Measurements from ENCODE around the gene ACADM. TPM values are rescaled to one million over a fixed set of nuclear protein-coding genes. Genes with fewer than 3 reads are reported as not detected.
"Not testable (repeated sequence)": the region's sequence is repeated elsewhere in the genome, so short reads cannot be mapped to it uniquely, and the experiment has no call there.

The ACADM gene
- 33.5 and 34.0 TPM in 2 replicates for total RNA-seq

- intact Hi-C loops (cut with micrococcal nuclease), result loop anchor here (1.0 to 5.0 kb wide), 8 partner anchors 24 to 1958 kb away; partner anchors contain the start of genes CRYZ, FPGT, LRRIQ3 and PIGK
These were observed at the start of gene ACADM for GRCh38 chr1:75724472-75725022. Gene ACADM (plus strand): TSS chr1:75724709. CDS start chr1:75724788, 79 bp downstream.

GRCh38 chr1:75677443-75677842 is 47.1 kb upstream of the ACADM start:
- intact Hi-C loops (cut with micrococcal nuclease), result no loop called here

- intact Hi-C loops (cut with micrococcal nuclease), result not testable (repeated sequence)
These were observed 46.5 kb upstream of the ACADM start for GRCh38 chr1:75677964-75678363.

GRCh38 chr1:75690547-75690946 is 34.0 kb upstream of the ACADM start:
- intact Hi-C loops (cut with micrococcal nuclease), result no loop called here

DNA sequence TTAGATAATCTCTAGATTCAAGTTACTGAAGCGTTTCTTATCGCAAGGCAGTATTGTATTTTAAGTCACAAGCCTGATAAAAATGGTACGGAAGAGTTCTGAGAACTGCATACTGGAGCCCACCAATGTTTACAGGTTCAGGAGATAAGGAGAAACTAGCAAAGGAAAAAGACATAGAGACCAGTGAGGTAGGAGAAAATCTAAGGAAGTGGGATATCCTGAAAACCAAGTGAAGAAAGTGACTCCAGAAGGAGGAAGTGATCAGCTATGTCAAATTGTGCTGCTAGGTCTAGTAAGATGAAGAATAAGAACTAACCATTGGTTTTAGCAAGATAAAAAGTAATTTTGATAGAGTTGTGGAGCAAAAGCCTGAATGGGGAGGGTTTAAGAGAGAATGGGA is 31.0 kb upstream of the ACADM start:
- intact Hi-C loops (cut with micrococcal nuclease), result no loop called here

- intact Hi-C loops (cut with micrococcal nuclease), result no loop called here
These were observed 28.5 kb upstream of the ACADM start for GRCh38 chr1:75696000-75696399.

GRCh38 chr1:75707191-75707590 is 17.3 kb upstream of the ACADM start:
- intact Hi-C loops (cut with micrococcal nuclease), result no loop called here

DNA sequence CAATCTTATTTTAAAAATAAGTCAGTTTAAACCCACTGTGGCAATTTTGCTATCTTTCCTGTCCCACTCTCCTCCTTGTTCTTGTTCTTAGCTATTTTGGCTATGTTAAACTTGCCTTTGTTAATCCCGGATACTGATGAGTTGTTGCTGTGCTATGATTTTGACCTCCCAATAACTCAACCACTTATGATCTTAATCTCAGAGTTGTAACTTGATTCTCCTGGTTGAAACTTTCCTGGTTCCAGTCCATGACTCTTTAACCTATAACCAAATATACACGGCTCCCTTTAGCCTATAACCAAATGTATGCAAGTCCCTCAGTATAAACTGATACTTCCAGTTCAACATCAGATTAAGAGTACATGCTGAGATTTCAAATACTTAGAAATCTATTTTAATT is 15.6 kb upstream of the ACADM start:
- intact Hi-C loops (cut with micrococcal nuclease), result no loop called here

DNA sequence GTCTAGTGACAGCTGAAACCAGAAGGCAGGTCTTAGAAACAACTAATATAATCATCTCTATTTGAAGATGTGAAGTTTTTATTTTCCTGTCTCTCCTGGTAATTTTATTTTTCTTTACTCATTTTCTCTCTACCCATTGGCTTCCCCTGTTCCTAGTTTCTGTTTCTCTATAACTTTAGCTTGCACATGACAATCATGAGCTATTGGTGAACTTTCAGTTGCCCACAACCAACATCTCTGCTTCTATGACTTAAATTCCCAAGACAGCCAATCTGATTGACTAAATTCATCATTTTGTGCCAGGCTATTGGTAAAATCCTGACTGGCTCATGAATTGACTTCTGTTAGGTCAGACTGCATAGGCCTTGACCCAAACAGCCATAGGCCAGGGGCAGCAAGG is 13.7 kb upstream of the ACADM start:
- intact Hi-C loops (cut with micrococcal nuclease), result no loop called here

DNA sequence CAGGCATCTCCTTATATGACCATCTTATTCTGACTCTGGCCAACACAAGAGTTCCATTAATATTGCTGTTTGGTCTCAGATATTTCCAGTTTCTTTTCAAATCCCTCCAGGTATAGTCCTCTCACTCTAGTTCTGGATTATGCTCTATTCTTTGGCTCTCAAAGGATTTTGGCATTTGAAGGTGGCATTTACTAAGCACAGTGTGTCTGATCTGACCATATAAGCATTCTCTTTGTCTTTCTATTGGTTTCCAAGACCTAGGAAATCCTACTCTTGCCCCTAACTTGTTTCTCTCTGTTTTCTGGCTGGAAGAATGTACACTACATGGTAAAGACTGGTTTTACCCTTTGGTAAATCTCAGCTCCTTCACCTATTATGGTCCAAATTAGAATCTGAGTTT is 12.7 kb upstream of the ACADM start:
- intact Hi-C loops (cut with micrococcal nuclease), result no loop called here

- intact Hi-C loops (cut with micrococcal nuclease), result no loop called here
These were observed 12.2 kb upstream of the ACADM start for GRCh38 chr1:75712306-75712705.

GRCh38 chr1:75719810-75720209 is 4.7 kb upstream of the ACADM start:
- intact Hi-C loops (cut with micrococcal nuclease), result loop anchor here (5.0 kb wide), 1 partner anchor 547 kb away; no protein-coding TSS in a partner anchor

GRCh38 chr1:75720325-75720724 is 4.2 kb upstream of the ACADM start:
- intact Hi-C loops (cut with micrococcal nuclease), result loop anchor here (5.0 kb wide), 1 partner anchor 547 kb away; no protein-coding TSS in a partner anchor

DNA sequence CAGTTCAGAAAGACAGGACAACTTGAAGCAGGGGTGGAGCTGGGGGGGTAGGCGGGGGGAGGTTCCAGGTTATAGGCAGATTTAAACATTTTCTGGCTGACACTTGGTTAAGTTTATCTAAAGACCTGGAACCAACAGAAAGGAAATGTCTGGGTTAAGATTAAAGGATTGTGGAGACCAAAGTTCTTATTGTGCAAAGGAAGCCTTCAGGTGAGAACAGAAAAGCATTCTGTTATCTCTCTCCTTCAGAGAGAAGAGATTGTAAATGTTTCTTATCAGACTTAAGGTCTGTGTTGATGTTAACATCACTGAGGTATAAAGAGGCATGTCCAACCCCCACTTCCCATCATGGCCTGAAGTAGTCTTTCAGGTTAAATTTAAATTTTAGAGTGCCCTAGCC is 3.7 kb upstream of the ACADM start:
- intact Hi-C loops (cut with micrococcal nuclease), result loop anchor here (5.0 kb wide), 1 partner anchor 546 kb away; no protein-coding TSS in a partner anchor

DNA sequence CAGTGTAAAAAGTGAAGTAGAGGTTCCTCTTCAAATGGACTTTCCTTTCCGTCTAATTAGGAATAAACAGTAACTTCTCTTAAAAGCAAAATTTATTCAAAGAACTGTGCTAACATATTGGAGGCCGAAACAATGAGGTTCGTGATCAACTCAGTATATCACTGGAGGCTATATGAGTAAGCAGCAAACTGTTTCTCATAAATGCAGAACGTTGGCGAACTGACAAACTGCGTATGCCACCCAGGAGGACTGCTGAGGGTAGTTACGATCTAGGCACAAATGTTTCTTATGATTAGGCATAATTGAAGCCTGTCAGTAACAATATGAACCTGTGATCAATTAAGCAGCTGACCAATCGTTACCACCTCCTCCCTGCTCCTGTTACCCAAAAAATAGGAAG is 2.3 kb upstream of the ACADM start:
- intact Hi-C loops (cut with micrococcal nuclease), result loop anchor here (5.0 kb wide), 1 partner anchor 545 kb away; no protein-coding TSS in a partner anchor

GRCh38 chr1:75722966-75723365 is 1.5 kb upstream of the ACADM start:
- intact Hi-C loops (cut with micrococcal nuclease), result loop anchor here (5.0 kb wide), 1 partner anchor 544 kb away; no protein-coding TSS in a partner anchor

DNA sequence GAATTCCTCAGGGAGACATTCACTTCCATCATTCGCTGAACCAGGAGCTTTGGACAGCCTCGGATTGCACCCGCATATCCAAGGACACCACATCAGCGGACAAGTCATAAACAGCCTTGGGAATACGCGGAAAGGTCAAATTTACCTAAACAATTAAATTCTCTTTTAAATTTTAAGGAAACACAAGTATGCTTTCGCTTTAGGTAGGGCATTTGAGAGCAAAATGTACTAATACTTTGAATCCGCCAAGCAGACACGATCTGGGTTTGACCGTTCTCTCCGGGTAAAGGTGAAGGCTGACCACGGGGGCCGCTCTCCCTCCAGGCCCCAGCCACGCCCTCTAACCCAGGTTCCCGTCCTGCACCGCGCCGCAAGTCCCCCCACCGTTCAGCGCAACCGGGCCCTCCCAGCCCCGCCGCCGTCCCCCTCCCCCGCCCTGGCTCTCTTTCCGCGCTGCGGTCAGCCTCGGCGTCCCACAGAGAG is 479 bp upstream of the ACADM start:
- intact Hi-C loops (cut with micrococcal nuclease), result loop anchor here (1.0 to 5.0 kb wide), 8 partner anchors 25 to 1959 kb away; partner anchors contain the start of genes CRYZ, FPGT, LRRIQ3 and PIGK

DNA sequence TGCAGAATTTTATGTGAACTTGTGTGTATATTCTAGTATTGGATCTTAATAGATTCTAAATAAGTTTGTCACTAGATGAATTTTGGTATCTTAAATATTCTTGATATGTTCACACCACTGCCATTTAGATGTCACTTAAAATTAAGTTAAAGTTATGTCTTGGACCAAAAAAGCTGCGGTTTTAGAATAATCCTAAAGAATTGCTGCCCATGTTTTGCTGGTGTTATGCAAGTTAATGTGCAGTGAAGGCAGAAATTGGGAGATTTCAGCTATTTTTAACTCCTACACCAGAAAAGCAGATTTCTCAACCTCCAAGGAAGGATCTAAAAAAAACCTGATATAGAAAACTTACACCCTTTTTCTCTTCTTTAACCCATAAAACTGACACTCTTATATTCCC is 757 bp downstream of the ACADM start:
- intact Hi-C loops (cut with micrococcal nuclease), result loop anchor here (2.0 kb wide), 3 partner anchors 24 to 1958 kb away; partner anchors contain the start of genes PIGK and ZZZ3

- intact Hi-C loops (cut with micrococcal nuclease), result loop anchor here (2.0 kb wide), 3 partner anchors 23 to 1957 kb away; partner anchors contain the start of genes PIGK and ZZZ3
These were observed 1.4 kb downstream of the ACADM start for GRCh38 chr1:75725861-75726361.

- intact Hi-C loops (cut with micrococcal nuclease), result no loop called here
These were observed 3.1 kb downstream of the ACADM start for GRCh38 chr1:75727571-75727970.

DNA sequence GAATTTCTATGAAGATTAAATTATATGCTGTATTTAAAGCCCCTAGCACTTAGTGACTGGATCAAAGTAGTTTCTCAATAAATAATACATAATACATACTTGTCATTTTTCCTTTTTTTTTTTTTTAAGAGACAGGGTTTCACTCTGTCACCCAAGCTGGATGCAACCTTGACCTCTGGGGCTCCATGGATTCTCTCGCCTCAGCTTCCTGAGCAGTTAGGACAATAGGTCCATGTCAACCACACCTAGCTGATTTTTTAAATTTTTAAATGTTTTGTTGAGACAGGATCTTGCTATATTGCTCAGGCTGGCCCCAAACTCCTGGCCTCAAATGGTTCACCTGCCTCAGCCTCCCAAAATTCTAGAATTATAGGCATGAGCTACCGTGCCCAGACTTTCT is 5.9 kb downstream of the ACADM start:
- intact Hi-C loops (cut with micrococcal nuclease), result no loop called here

DNA sequence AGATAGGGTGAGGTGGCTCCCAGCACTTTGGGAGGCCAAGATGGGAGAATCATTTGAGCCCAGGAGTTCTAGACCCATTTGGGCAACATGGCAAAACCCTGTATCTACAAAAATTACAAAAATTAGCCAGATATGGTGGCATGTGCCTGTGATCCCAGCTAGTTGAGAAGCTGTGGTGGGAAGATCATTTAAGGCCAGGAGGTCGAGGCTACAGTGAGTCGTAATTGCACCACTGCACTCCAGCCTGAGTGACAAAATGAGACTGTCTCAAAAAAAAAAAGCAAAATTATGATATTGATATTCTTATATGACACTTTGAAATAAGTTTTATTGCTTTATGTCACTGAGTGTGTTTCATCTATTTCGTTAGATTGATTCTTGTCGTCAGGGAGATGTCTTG is 7.4 kb downstream of the ACADM start:
- intact Hi-C loops (cut with micrococcal nuclease), result no loop called here

DNA sequence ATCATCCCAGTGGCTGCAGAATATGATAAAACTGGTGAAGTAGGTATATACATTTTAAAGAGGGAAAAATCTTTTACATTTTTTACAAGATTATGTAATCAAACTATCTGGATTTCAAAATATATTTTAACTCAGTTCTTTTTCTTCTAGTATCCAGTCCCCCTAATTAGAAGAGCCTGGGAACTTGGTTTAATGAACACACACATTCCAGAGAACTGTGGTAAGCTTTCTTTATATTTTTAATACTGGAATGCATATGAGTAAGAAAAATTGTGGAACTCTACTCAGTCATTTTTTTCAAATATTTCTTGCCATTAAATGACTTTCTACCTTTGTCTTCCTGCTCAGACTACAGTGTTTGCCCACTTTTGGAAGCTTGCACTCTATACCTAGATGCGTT is 8.2 kb downstream of the ACADM start:
- intact Hi-C loops (cut with micrococcal nuclease), result no loop called here

Measured in T-helper 1 cell treated with Interleukin-12 subunit alpha and Interleukin-12 subunit beta and Interleukin-4 antibody, amounts not matched to agents 30 ng/mL and 1 ng/mL, for 36 hours (primary cell).